Adrenal gland (tissue), 5 donors: ENCODE data around the gene JPT1.

Experiments used
- CTCF ChIP-seq, 6 experiments: fragments of 450-650 bp in 4 of 6; fragments of 200-600 bp in 2 of 6; sonication (generic) in 1 of 6; IDR thresholded peaks; 1 replicate in 5 of 6; 2 replicates in 1 of 6; pipeline versions ENCODE4 v1.5.1 to v1.8.0; 2016 to 2021; ENCODE audit warnings: antibody characterized with exemption in 6 of 6, mild to moderate bottlenecking in 2 of 6, moderate library complexity in 1 of 6
- POLR2A ChIP-seq, 2 donors: fragments of 450-650 bp; IDR thresholded peaks; one replicate each; pipeline ENCODE4 v1.6.1; 2017; ENCODE audit warnings: antibody characterized with exemption in 2 of 2, mild to moderate bottlenecking in 2 of 2, moderate library complexity in 1 of 2
- donor health status: DM: no; HTN: no; CAD: no.

DNA sequence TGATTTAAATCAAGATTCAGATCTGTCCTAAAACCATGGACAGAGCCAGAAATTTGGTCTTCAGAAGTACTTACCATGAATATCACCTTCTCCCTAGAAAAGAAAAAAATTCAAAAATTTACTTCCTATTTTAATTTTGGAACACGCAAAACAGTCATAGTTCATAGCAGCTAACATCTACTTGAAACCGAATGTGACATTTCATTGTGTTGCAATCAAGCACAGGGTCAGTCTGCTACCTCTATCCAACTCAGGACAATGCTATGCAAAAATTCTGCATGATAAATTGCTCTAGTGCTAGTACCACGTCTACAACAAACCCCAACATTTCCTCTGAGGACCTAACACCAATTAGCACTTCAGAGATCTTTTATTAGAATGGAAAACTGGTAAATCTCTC is 7.7 kb downstream of the JPT1 start:
- TF ChIP-seq CTCF (IDR thresholded peaks at IDR 0.05) (no peak), POLR2A (IDR thresholded peaks at IDR 0.05) (no peak)
